HG03571 (cell line): ENCODE measurements around the gene MYBBP1A.

Experiments
- ATAC-seq: cut with Tn5 transposase; IDR thresholded peaks from one replicate; pipeline ENCODE4 v1.9.1; 2021; ENCODE audit not compliant: unreplicated experiment

The MYBBP1A gene

GRCh38 chr17:4551141-4551540 lies 4.0 kb downstream of the MYBBP1A start:
- ATAC-seq: no peak

GRCh38 chr17:4550534-4551039 lies 4.6 kb downstream of the MYBBP1A start:
- ATAC-seq: no peak

- ATAC-seq: no peak
These were observed 5.2 kb downstream of the MYBBP1A start for GRCh38 chr17:4549781-4550533.

- ATAC-seq: no peak
These were observed 6.3 kb downstream of the MYBBP1A start for GRCh38 chr17:4548721-4549531.

GRCh38 chr17:4548061-4548461 lies 7.1 kb downstream of the MYBBP1A start:
- no peak for ATAC-seq

GRCh38 chr17:4547118-4547906 lies 7.9 kb downstream of the MYBBP1A start:
- no peak for ATAC-seq

- no peak for ATAC-seq
These were observed 9.8 kb downstream of the MYBBP1A start for GRCh38 chr17:4545217-4545951.

- no peak for ATAC-seq
These were observed 10.3 kb downstream of the MYBBP1A start for GRCh38 chr17:4544951-4545216.

GRCh38 chr17:4544135-4544950 lies 10.8 kb downstream of the MYBBP1A start:
- no peak for ATAC-seq

GRCh38 chr17:4543557-4544026 lies 11.6 kb downstream of the MYBBP1A start:
- no peak for ATAC-seq

- ATAC-seq: no peak
These were observed 12.4 kb downstream of the MYBBP1A start for GRCh38 chr17:4542726-4543191.

- no peak for ATAC-seq
These were observed 13.0 kb downstream of the MYBBP1A start for GRCh38 chr17:4542003-4542725.

GRCh38 chr17:4541328-4542002 lies 13.7 kb downstream of the MYBBP1A start:
- ATAC-seq: no peak

- ATAC-seq: no peak
These were observed 14.4 kb downstream of the MYBBP1A start for GRCh38 chr17:4540687-4541327.

- ATAC-seq: no peak
These were observed 14.9 kb downstream of the MYBBP1A start for GRCh38 chr17:4540224-4540651.

GRCh38 chr17:4539576-4540223 lies 15.5 kb downstream of the MYBBP1A start:
- ATAC-seq: no peak

- no peak for ATAC-seq
These were observed 16.2 kb downstream of the MYBBP1A start for GRCh38 chr17:4539025-4539424.
